Muscle of arm (tissue), 12 donors: ENCODE measurements around the gene IRX4. TPM values are rescaled to one million over a fixed set of nuclear protein-coding genes. Genes with fewer than 3 reads are reported as not detected.

Experiments used
- DNase-seq: peaks from one replicate; pipeline ENCODE4 v3.0.0-alpha.2; 2013
- polyA plus RNA-seq, 12 donors: library from polyadenylated mRNA; unstranded; fragments of 120-200 nt; gene quantifications; one replicate each; pipeline ENCODE4 v1.2.1, GENCODE V29; 2013; ENCODE audit not compliant: insufficient read length in 12 of 12

IRX4 gene
- polyA plus RNA-seq, 12 donors, result 0.21 to 13.6 (median 0.41) TPM; not detected in 4

DNA sequence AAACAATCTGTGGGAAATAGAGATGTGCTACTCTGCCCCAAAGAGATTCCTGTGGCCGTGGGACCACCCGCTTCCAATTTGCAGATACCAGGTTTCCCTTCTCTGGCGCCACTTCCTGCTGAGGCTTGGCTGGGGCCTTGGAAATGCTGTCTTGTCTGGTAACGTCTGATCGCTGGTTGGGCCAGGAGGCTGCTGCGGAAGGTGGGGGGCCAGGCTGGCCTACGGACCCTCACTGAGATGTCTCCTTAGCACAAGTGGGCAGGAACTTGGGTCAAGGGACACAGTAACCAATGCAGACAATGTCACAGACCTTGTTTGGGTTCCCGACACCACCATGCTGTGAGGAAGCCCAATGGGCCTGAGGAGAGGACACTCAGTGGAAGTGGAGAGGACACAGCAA lies 31.7 kb upstream of the IRX4 start:
- DNase-seq, result no peak

DNA sequence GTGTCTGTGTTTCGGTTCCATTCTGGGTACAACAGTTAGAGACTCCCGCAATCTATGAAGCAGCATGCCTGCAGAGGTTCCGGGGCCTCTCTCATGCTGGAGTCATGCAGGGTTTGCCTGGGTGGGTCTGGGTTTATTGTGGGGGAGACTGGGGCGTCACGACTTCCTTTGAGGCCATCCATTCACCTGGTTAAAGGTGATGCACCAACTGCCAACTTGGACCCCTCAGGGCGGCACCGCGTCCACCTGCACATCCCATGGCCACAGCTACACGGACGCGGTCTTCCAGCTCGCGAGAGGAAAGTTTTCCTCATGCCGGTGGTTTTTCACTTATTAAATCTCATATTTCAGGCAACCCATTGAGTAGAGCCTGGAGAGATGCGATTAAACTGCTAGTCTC lies 30.9 kb upstream of the IRX4 start:
- DNase-seq, result no peak

DNA sequence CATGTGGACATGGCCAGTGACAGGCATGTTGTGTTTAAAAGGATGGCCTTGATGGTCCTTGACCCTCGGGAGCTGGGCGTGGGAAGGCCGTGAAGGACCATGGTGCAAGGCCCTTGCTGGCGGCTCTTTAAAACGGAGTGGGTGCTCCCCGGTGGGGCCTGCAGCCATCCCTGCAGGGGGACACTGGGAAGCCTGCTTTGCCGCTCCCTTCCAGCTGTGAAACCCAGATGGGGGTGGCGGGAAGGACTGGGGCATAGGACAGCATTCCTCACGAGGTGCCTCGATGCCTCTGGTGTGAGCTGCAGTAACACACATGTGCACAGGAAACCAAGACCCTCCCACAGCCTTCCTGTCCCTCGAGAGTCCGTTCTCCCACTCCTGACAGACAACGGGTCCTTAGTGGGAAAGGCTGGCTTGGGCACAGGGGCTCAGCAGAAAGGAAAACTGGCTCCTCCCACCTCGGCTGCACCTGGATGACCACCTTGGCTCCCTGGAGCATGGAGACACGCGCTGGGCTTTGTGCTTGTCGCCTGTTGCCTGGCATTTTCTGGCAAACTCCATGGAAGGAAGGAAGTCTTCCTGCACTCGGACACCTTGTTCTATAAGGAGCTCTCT lies 30.3 kb upstream of the IRX4 start:
- DNase-seq, result no peak

DNA sequence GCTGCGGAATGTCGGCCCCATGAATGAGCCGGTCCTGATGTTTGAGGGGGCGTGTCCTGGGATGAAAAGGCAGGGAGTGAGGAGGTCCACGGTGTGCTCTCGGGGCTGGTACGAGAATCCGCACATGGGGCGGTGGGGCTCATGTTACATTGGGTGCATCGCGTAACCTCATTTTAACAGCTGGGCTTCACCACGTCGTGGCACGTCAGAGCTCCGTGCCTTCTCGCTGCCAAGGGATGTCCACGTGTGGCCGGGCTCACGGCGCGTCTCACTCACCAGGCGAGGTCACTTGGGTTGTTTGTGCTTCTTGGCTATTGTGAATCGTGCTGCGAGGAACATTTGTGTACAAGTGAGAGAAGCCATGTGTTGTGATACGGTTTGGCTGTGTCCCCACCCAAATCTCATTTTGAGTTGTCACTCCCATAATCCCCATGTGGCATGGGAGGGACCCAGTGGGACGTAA lies 29.1 kb upstream of the IRX4 start:
- DNase-seq, result no peak

DNA sequence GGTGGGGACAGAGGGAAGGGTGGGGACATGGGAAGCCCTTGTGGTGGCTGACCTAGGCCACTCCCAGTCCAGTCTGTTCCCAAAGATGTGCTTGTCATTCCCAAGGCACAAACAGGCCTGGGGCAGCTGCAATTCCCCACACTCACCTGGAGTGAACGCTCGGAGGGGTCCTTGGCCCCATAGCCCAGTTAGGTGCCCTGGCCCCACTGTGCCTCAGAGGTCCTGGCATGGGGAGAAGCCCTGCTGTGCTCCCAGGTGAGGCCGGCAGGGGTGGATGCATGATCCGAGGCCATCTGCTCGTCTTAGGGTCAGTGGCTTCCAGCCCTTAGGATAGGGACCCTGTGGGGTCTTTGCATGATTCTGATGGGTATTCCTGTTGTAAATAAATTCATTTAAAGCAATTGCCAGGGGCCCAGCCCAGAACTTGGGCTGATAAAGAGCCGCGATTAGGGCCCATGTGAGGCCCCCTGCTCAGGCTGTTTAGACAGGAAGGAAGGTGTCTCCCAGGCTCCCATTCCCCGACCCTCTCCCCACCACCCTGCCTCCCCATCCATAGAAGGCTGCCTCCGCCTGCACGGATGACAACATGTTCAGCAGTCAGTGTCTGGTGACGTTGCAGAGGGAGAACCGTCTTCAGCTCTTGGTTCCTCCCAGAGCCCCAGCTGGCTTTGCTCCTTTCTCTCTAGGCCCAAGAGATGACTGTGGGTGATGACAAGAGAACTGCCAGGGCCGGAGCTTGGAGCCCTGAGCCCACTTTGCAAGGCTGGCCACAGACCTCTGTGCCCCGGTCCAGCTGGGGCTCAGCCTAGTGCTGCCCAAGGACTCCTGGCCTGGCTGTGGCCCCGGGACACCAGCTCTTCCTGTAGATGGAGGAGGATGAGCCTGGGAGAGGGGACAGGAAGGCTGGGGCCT lies 28.4 kb upstream of the IRX4 start:
- DNase-seq, result no peak

DNA sequence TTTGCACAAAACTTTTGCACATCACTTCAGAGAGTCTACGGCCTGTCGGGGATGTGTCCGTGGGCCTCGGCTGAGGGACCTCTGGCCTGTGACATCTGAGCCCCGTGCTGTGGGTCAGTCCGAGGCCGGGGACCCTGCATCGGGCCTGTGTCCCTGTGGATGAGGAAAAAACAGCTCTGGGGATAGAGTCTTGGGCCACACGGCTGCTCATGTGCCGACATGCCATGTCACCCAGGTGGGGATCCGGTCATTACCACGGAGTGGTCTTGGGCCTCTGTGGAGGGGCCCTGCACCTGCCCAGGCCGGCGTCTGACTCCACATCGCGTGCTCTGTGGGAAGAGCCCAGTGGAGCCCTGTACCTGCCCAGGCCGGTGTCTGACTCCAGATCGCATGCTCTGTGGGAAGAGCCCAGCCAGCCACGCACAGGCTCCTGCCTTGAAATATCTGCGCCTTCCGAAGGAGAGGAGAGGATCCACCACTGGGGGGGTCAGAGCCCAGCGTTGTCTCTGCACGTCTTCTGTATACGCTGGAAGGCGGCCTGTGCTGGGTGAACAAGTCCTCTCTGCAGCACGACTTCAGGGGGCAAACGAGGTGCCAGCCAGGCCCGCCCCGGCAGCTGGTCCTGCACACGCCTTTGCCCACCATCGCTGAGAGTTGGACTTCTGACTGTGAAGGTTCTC lies 27.5 kb upstream of the IRX4 start:
- no peak for DNase-seq

DNA sequence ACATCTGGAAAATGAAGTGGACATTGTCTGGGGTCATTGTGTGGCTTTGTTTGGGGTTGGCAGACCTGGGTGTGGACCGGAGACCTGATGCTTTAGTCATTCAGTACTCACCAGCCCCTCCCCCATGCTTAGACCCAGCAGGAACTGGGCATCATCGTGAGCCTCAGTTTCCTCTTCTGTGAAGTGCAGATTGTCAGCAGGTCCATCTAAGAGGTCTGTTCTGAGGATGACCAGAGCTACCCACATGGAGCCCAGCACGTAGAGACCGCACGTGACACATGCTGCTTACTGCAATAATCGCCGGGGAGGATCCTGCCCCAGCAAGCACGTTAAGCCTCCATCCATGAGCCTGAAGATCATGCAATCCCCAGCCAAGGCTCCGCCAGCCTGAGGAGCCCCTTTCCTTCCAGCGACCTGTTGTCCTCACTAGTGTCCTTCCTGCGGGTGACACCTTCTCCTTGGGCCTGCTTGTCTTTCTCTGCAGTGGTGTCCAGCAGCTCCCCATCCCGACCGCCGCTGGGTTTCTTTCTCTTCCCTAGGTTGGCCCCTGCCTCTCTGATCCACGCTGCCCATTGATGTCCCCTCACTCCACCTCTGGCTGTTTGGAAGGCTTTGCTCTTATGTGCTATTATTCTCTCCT lies 26.7 kb upstream of the IRX4 start:
- DNase-seq, result no peak

DNA sequence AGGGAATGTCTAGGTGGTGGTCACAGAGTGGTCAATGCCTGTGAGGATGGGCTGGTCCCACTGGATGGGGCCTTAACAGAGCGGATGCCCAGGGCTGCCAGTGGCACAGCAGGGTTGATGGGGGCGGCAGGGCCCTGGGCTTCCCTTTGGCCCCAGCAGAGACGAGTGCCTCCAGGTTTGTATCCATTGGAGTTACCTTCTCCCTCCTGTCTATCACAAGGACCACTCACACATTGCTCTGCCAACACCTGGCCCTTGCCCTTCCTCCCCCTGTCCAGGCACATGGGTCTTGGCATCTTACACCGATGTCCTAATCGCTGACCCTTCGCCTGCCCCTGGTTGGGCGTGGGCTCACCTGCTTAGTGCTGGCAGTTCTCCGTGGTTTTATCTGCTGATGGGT lies 26.2 kb upstream of the IRX4 start:
- DNase-seq, result no peak

DNA sequence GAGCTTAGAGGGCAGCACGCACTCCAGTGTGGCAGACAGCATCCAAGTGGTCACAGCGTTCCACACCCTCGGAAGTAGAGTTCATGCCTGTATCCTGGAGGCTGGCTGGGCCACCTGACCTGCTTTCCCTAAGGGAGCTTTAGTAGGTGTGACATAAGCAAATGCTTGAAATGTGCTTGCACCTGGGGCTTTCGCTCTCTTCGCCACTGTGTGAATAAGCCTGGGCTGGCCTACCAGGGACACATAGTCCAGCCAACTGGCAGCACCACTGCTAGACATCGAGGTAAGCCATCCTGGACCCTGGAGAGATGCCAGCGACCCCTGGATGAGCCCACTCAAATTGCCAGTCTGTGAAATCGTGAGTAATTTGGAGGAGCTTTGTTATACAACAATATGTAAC lies 24.9 kb upstream of the IRX4 start:
- no peak for DNase-seq

DNA sequence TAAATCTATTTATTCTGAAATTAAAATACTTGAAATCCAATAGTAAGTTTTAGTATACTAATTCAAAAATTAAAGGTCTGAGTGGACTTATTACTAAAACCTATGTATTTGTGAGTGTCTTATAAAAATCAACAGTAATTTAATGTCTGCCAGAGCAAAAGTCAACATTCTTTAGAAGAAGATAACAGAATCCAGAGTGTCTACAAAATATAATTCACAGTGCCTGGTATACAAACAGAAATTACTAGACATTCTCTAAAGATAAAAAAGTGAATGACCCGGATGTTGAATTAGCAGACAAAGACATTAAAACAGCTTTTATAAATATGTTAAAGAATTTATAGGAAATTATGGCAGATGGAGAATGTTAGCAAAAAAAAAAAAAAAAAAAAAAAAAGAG lies 22.4 kb upstream of the IRX4 start:
- DNase-seq, result no peak

DNA sequence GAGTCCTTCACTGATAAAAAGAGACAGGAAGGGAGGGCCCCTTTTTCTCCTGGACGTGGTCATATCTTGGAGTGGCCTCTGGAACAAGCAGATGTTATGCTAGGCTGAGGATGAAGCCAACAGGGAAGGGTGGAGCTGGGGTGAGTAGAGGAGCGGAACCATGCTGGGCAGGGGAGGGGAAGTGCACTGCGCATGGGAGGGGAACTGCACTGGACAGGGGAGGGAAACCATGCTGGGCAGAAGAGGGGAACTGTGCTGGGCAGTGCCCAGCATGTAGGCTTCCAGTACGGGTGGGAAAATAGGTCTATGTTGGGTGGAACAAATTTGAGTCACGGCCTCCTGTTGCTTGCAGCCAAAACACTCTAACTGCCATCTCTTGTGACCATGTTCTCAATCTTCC lies 19.3 kb upstream of the IRX4 start:
- DNase-seq, result no peak

DNA sequence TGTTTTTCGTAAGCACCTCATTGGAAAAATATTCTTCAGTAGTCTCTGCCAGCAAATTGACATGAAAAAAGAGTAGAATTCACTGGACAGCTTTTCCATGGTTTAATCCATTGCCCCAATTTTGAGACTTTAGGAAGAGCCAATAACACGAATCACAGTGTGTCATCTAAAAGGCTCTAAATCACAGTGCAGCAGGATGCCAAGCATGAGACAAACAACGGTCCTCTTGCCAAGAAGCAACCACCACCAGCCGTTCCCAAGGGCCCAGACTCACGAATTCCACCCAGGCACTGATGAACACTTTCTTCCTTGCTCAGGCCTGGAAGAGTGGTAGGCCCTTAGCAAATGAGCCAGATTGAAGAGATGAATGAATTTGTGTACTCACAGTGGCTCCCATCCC lies 18.3 kb upstream of the IRX4 start:
- no peak for DNase-seq

DNA sequence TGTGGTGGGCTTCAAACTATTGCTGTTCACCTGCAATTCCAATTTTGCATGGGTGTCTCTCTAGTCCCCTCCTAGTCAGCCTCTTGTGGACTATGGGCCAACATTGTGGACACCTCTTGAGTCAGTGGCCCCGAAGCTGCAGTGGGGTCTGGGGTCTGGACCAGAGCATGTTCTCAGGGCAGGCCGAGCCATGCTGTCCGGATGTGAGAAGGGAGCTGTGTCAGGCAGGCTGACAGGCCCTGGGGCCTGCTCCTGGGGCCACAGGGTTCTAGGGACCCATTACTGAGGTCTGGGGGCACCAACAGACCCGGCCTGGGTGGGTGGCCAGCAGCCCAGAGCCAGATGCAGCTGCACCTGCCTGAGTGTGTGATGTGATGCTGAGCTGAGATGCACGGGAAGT lies 16.5 kb upstream of the IRX4 start:
- no peak for DNase-seq

DNA sequence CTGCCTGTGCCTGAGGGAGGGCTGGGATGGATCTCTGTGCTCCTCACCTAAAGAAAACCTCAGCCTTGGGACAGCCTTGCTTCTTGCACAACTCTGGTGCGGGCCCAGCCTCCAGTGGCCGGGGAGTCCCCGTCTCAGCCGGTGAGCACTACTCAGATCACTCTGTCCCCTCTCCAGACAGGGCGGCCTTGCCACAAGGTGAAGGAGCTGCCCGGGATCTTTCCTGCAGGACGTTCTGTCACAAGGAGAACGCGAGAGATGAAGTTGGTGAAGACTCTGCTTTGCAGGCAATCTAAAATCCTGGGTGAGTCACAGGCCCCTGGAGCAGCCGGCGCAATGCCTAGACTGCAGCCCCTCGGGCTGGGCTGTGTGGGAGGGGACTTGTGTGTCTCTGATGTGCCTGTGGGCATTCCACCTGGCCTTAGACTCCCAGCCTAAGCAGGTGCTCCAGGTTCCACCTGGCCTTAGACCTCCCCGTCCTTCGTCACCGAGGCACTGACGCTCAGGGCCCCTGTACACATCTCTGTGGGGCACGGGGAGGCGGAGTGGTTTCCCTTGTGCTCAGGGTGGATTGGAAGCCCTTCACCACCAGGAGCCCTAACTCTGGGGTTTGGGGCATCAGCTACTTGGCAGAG lies 15.2 kb upstream of the IRX4 start:
- no peak for DNase-seq

DNA sequence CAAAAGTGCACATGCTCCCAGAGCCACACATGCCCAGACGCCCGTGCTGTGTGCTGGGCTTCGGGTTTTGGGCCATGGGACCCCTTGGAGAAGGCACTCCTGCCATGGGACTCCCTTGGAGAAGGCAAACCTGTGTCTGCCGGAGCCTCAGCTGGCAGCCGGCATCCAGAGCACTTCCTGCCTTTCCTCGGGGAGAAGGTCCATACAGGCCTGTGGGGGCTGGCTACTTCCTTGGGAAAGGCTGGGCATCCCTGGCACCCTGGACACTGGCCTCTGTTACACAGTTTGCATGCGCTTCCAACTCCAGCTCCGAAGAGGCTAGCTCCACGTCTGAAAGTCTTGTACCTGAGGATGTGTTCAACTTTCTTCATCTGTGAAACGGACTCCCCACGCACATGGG lies 14.7 kb upstream of the IRX4 start:
- no peak for DNase-seq

DNA sequence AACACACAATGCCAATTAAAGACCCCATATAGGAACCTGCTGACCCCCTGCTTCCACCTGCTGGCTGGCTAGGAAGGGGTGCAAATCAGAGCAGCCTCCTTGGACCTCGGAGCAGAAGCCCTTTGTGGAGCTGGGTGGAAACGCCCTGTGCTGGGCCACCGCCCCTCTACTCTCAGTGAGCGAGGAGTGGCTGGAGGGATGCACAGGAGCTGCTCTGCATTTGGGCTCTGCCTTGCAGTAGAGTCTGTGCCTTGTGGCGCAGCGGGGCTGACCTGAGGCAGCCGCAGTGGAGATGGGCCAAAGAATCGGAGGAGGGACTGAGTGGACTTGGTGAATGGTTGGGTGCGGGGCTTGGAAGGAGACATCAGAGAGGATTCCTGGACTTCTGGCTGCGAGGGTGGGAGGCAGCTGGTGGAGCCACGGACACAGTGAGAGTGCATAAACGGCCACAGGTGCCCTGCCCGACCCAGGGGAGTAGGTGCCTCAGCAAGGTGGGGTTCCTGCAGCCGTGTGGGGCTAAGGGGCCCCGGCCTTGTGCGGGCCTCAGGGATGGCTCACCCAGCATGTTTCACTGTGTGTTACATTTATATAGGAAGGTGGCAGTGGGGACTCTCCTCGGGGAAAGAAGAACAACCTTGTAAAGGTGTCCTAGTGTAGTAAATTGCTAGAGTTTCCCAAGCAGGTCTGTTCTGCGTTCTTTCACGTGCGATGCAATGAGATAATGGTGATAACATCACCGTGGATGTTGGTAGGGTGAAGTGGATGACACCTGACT lies 14.1 kb upstream of the IRX4 start:
- no peak for DNase-seq

DNA sequence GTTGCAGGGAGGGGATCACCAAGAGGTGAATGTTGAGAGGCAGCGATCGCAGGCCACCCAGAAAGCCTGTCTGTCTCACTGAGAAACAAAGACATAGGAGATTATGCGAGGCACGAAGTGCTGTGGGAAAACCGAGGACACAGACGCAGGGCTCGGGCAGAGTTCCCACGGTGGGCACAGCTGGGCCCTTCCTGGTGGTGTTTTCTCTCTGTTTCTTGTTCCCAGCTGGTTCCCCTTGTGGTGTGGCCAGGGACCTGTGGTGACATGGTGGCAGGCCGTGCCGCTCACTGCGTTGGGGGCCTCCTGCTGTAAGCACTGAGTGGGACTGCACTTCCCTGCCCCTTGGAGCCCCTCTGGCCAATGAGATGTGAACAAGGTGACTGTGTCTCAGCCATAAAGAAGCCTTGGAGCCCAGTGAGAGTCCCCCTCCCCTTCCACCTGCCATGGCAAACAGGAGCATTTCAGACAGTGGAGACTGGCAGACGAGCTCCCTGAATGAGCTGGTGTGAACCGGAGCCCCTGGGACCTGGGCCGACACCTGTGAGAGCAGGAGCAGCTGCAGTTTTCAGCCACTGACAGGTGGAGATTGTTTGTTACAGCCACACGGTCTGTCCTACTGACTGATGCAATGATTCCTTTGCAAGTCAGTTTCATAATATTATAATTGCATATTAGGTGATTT lies 13.2 kb upstream of the IRX4 start:
- DNase-seq, result no peak

DNA sequence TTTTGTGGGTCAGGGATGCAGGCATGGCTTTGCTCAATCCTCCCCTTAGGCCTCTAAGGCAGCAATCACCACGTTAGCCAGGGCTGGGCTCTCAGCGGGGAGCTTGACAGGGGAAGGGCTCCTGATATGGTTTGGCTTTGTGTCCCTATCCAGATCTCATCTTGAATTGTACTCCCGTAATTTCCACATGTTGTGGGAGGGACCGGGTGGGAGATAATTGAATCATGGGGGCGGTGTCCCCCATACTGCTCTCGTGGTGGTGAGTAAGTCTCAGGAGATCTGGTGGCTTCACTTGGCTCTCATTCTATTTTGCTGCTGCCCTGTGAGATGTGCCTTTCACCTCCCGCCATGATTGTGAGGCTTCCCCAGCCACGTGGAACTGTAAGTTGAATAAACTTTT lies 11.5 kb upstream of the IRX4 start:
- no peak for DNase-seq

DNA sequence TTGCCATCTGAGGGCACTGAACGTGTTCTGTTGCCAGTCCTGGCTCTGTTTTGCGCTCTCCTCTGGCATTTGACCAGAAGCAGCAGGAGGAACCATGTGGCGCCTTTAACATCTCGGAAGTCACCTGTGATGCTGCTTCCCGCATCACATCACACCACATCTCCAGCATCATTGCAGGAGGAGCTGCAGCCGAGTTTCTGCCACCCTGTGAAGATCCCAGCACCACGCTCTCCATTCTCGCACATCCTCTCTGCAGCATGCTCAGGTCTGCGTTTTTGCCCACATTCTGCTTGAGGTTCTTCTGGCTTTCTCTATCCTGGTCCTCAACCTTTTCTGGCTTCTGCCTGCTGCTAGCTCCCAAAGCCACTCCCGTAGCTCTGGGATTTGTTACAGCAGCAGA lies 11.0 kb upstream of the IRX4 start:
- no peak for DNase-seq

DNA sequence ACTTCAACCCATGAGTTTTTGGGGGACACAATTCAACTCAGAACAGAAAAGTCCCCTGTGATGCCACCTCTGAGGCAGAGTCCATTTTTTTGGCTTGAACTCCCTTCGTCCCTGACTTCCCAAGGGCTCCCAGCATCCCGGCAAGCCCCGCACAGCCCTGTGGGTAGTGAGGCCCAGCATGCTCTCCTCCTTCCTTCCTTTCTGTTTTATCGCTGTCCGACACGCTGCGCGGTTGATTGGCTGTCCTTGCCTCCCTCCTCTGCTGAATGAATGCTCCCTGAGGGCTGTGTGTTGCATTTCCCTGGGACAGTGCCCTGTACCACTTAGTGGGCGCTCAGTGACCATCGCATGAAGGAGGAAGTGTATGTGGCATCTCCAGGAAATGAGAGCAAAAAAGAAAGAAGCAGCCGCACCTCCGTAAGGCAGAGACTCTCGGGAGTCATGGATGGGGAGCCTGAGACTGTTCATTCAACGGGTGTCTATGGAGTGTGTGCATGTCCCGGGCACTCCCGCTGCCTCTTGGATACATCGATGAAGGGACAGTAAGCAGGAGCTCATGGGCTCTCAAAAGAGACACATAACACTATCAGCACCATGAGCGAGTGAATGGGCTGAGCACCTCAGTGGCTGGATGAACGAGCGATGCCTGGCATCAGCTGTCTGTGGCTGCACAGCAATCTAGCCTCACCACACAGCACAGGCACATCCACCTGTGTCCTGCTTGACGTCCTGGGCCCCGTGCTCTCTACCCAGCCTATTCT lies 10.1 kb upstream of the IRX4 start:
- no peak for DNase-seq
